Transverse colon (tissue), 4 donors: ENCODE results near the gene NDRG3.

Source experiments
- EP300 ChIP-seq: sonication (generic); formaldehyde crosslinking; IDR thresholded peaks from one replicate; pipeline ENCODE4 v1.6.1; 2017; ENCODE audit warnings: antibody characterized with exemption, low read depth
- POLR2A ChIP-seq: fragments of 450-650 bp; IDR thresholded peaks from one replicate; pipeline ENCODE4 v1.6.1; 2016; ENCODE audit warnings: antibody characterized with exemption, mild to moderate bottlenecking, moderate library complexity
- POLR2AphosphoS5 ChIP-seq, 3 donors: sonication (generic); formaldehyde crosslinking; IDR thresholded peaks; one replicate each; pipeline ENCODE4 v1.6.1; 2016; ENCODE audit warnings: antibody characterized with exemption in 3 of 3
- TF ChIP-seq, protein P1 (sequence below), 5 experiments: fragments of 200-600 bp in 3 of 5; fragments of 450-650 bp in 2 of 5; sonication (generic) in 3 of 5; IDR thresholded peaks; 1 replicate in 2 of 5; 2 replicates in 3 of 5; pipeline ENCODE4 v1.5.1; 2016 to 2017; ENCODE audit warnings: antibody characterized with exemption in 5 of 5, inconsistent platforms in 3 of 5, mild to moderate bottlenecking in 2 of 5, moderate library complexity in 1 of 5

DNA sequence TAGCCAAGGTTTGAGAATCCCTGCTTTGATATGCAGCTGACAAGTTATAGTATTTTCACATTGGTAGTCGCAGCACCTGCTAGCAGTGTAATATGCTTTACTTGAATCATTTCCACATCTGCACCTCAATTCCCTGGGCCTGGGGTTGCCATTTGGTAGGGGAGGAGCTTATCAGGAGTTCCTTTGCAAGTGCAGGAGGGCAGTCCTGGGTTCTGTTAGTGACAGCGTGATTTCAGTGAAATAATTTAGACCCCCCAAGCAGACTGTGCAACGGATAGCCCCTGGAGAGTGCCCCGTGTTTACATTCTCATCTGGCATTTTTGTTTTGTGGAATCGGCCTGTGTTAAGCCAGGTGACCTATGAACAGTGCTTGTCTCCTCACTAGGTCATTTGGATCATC lies 134.3 kb downstream of the NDRG3 start:
- TF ChIP-seq, protein P1, sequence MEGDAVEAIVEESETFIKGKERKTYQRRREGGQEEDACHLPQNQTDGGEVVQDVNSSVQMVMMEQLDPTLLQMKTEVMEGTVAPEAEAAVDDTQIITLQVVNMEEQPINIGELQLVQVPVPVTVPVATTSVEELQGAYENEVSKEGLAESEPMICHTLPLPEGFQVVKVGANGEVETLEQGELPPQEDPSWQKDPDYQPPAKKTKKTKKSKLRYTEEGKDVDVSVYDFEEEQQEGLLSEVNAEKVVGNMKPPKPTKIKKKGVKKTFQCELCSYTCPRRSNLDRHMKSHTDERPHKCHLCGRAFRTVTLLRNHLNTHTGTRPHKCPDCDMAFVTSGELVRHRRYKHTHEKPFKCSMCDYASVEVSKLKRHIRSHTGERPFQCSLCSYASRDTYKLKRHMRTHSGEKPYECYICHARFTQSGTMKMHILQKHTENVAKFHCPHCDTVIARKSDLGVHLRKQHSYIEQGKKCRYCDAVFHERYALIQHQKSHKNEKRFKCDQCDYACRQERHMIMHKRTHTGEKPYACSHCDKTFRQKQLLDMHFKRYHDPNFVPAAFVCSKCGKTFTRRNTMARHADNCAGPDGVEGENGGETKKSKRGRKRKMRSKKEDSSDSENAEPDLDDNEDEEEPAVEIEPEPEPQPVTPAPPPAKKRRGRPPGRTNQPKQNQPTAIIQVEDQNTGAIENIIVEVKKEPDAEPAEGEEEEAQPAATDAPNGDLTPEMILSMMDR (IDR thresholded peaks at IDR 0.05), result no peak
- TF ChIP-seq POLR2A (no peak), POLR2AphosphoS5 (IDR thresholded peaks at IDR 0.05) (no peak), EP300 (no peak)
